ENCODE measurements around the gene PPCDC.
"Not testable (repeated sequence)": the region's sequence is repeated elsewhere in the genome, so short reads cannot be mapped to it uniquely, and the experiment has no call there.

PPCDC gene

GRCh38 chr15:75068748-75069147 is 45.4 kb downstream of the PPCDC start:
- DNase-seq (ENCODE audit: low read depth): no peak
- H3K4me3 ChIP-seq (ENCODE audit: low read depth, low read length): no peak overlapping the region
- TF ChIP-seq, protein P1, sequence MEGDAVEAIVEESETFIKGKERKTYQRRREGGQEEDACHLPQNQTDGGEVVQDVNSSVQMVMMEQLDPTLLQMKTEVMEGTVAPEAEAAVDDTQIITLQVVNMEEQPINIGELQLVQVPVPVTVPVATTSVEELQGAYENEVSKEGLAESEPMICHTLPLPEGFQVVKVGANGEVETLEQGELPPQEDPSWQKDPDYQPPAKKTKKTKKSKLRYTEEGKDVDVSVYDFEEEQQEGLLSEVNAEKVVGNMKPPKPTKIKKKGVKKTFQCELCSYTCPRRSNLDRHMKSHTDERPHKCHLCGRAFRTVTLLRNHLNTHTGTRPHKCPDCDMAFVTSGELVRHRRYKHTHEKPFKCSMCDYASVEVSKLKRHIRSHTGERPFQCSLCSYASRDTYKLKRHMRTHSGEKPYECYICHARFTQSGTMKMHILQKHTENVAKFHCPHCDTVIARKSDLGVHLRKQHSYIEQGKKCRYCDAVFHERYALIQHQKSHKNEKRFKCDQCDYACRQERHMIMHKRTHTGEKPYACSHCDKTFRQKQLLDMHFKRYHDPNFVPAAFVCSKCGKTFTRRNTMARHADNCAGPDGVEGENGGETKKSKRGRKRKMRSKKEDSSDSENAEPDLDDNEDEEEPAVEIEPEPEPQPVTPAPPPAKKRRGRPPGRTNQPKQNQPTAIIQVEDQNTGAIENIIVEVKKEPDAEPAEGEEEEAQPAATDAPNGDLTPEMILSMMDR (IDR thresholded peaks at IDR 0.05; ENCODE audit: control insufficient read depth, extremely low read depth, insufficient read depth): no peak

DNA sequence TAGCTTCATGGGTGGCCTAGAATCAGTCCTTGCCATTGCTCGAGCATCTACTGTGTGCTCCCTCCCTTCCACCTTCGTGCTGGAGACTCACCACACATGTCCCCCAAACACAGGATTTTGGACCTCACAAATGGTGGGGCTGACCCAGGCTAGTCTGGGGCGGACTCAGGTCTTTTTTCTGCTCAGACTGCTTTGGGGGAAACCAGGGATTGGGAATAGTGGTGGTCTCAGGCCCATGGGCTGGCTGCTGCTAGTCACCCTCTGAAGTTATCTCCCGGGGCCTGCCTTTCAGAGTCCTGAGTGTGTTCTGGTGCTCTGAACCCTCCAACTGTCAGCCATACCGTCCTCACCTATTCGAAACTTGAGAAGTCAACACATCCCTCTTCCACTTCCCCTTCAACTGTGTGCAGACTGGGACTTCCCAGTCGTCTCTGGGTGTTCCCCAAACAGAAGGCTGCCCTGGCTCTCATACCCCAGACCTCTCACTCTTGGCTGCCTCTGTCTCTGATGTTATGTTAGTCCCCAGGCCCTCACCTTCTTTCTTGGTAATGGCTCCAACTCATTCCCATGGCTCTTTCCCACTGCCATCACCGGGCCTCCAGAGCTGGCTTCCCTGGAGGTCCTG is 46.0 kb downstream of the PPCDC start:
- TF ChIP-seq, protein P1 (IDR thresholded peaks at IDR 0.05; ENCODE audit: control insufficient read depth, extremely low read depth, insufficient read depth): no peak
- H3K4me3 ChIP-seq (ENCODE audit: low read depth, low read length): no peak overlapping the region
- no peak for DNase-seq (ENCODE audit: low read depth)

- H3K4me3 ChIP-seq (ENCODE audit: low read depth, low read length): no peak overlapping the region
- TF ChIP-seq, protein P1 (IDR thresholded peaks at IDR 0.05; ENCODE audit: control insufficient read depth, extremely low read depth, insufficient read depth): no peak
- DNase-seq (ENCODE audit: low read depth): no peak
Measured at GRCh38 chr15:75070674-75071073, 47.3 kb downstream of the PPCDC start.

- TF ChIP-seq, protein P1 (IDR thresholded peaks at IDR 0.05; ENCODE audit: control insufficient read depth, extremely low read depth, insufficient read depth): no peak
- H3K4me3 ChIP-seq (ENCODE audit: low read depth, low read length): no peak overlapping the region
- DNase-seq (ENCODE audit: low read depth): no peak
Measured at GRCh38 chr15:75073197-75073596, 49.8 kb downstream of the PPCDC start.

DNA sequence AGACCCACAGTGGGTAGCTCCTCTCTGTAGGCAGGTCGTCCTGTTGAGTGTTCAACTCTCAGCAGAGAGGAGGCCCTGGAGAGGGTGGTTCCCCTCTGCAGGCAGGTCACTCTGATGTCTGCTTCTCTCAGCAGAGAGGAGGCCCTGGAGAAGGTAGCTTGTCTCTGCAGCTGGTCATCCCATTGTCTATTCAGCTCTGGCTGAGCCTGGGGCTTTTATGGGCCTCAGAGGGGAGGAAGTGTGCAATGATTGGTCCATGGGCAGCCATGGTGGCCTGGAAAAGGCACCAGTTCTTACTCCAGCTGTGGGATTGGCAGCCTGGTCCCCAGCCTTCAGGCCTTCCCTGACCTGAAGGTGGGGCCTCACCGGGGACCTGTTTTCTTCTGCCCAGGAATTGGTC is 52.9 kb downstream of the PPCDC start:
- DNase-seq (ENCODE audit: low read depth): no peak
- no peak overlapping the region for H3K4me3 ChIP-seq (ENCODE audit: low read depth, low read length)
- TF ChIP-seq, protein P1 (IDR thresholded peaks at IDR 0.05; ENCODE audit: control insufficient read depth, extremely low read depth, insufficient read depth): no peak

DNA sequence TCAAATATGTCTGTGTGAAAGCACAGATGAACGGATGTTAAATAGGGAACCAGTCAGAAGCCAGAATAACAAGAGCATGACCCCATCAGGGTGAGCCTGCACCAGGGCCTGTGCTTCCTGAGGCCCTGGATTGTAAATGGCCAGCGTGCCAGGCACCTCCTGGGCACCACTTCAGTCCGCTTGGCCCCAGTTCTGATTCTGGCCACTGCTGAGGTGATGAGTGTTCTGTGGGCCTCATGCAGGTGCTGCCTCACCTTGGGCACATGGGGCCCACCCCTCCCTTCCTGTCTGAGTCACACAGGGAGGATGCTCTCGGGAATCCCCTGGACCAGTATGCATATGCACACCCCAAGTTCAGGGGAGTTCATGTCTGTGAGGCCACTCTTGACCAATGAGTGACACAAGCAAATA is 54.2 kb downstream of the PPCDC start:
- not testable (repeated sequence) for H3K4me3 ChIP-seq (ENCODE audit: low read depth, low read length); DNase-seq (ENCODE audit: low read depth)

DNA sequence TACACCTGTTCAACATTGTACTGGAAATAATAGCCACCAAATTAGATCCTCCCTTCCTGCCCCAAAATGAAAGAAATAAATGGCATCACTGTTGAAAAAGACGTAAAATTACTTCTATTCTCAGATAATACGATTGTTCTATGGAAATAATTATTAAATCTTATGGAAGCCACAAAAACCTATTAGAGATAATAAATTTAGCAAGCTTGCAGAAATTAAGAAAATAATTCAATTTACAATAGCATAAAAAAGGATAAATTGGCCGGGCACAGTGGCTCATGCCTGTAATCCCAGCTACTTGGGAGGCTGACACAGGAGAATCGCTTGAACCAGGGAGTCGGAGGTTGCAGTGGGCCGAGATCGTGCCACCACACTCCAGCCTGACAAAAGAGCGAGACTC is 57.8 kb downstream of the PPCDC start:
- TF ChIP-seq, protein P1 (IDR thresholded peaks at IDR 0.05; ENCODE audit: control insufficient read depth, extremely low read depth, insufficient read depth): no peak
- no peak for DNase-seq (ENCODE audit: low read depth)
- H3K4me3 ChIP-seq (ENCODE audit: low read depth, low read length): no peak overlapping the region

Measured in LNCaP clone FGC (cell line).